Measurements from ENCODE around the gene HBG1.
"Not testable (repeated sequence)": the region's sequence is repeated elsewhere in the genome, so short reads cannot be mapped to it uniquely, and the experiment has no call there.

The HBG1 gene

GRCh38 chr11:5249807-5250396, at the start of gene HBG1:
HBG1 (minus strand) TSS chr11:5249857; CDS start chr11:5249804, 53 bp downstream.
- DNase-seq = not testable (repeated sequence)

GRCh38 chr11:5298451-5298850, 48.8 kb upstream of the HBG1 start:
- DNase-seq = no peak

GRCh38 chr11:5297721-5298323, 48.2 kb upstream of the HBG1 start:
- DNase-seq = no peak

DNA sequence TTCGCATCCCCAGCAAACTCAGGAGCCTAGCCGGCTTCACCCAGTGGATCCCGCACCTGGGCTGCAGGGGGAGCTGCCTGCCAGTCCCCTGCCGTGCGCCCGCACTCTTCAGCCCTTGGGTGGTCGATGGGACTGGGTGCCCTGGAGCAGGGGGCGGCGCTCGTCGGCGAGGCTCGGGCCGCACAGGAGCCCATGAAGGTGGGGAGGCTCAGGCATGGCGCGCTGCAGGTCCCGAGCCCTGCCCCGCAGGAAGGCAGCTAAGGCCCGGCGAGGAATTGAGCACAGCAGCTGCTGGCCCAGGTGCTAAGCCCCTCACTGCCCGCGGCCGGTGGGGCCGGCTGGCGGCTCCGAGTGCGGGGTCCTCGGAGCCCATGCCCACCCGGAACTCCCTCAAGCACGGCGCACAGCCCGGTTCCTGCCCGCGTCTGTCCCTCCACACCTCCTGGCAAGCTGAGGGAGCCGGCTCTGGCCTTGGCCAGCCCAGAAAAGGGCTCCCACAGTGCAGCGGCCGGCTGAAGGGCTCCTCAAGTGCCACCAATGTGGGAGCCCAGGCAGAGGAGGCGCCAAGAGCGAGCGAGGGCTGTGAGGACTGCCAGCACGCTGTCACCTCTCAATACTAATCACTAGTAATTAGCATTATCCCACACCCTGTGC, 44.8 kb upstream of the HBG1 start:
- DNase-seq = not testable (repeated sequence)

- no peak for DNase-seq
Measured at GRCh38 chr11:5293028-5293427, 43.4 kb upstream of the HBG1 start.

DNA sequence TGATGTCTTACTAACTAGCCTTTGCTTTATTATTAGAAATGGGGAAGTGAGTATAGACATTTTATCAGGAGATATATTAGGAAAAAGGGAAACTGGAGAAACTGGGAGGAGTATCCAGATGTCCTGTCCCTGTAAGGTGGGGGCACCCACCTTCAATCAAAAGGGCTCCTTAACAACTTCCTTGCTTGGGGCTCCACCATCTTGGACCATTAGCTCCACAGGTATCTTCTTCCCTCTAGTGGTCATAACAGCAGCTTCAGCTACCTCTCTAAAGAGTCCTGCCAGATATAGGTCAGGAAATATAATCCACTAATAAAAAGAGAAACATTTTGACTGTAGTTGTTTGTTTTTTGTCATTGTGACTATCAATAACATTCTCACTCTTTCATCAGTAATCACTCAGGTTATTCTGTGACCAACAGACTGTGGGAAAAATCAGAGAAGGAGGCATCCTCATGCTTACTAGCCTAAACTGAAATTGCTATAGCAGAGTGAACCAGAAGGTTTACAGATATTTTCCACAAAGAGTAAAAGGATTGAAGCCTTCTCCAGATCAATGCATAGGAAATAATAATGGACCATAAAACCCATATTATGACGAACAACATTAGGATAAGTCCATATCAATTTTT, 41.7 kb upstream of the HBG1 start:
- DNase-seq = no peak

DNA sequence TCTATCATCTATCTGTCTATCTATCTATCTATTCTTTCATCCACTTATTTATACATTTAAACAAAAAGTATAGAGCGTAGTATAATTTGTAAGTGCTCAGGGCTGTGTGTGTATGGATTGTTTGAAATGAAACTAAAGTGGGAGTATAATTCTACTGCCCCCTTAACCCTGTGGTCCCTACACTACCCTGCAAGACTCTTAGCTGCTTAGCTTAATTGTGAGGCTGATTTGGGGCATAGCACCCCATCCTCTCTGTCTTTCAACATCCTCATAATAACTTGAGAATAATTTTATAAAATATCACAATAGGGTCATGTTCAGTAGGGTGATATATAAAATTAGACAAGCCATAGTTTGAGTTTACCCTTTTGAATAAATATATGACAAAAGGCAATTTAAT, 40.4 kb upstream of the HBG1 start:
- DNase-seq = no peak

DNA sequence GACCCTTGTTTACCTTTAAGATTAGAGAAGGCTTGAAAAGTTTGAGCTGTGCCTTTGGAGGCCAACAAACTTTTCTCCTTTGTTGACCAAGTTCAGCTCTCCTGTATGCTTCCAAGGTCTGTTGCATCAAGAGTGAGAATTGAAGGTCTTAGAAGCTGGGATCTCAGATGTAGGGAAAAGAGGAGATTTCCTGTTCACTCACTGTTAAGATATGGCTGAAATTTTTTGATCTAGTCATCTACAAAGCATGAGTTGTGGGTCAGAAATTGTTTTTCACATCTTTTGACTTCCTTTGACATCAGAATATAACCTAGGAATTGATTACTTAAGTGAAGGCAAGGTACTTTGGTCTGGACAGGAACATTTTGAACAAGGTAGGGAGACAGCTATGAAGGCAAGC, 40.0 kb upstream of the HBG1 start:
- DNase-seq = no peak

DNA sequence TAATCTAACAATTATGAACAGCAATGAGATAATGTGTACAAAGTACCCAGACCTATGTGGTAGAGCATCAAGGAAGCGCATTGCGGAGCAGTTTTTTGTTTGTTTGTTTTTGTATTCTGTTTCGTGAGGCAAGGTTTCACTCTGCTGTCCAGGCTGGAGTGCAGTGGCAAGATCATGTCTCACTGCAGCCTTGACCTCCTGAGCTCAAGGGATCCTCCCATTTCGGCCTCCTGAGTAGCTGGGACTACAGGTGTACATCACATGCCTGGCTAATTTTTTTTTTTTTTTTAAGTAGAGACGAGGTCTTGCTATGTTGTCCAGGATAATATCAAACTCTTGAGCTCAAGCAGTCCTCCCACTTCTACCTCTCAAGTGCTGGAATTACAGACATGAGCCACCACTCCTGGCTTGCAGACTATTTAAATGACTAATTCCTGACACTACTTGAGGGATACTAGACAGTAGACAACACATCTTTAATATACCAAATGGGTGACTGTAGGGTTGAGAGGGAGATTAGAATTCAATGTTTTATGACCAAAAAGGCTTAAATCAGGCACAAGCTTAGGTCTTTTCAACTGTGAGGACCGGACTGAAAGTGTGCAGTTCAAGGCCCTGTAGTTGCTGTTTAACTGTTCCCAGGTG, 39.4 kb upstream of the HBG1 start:
- DNase-seq = no peak

DNA sequence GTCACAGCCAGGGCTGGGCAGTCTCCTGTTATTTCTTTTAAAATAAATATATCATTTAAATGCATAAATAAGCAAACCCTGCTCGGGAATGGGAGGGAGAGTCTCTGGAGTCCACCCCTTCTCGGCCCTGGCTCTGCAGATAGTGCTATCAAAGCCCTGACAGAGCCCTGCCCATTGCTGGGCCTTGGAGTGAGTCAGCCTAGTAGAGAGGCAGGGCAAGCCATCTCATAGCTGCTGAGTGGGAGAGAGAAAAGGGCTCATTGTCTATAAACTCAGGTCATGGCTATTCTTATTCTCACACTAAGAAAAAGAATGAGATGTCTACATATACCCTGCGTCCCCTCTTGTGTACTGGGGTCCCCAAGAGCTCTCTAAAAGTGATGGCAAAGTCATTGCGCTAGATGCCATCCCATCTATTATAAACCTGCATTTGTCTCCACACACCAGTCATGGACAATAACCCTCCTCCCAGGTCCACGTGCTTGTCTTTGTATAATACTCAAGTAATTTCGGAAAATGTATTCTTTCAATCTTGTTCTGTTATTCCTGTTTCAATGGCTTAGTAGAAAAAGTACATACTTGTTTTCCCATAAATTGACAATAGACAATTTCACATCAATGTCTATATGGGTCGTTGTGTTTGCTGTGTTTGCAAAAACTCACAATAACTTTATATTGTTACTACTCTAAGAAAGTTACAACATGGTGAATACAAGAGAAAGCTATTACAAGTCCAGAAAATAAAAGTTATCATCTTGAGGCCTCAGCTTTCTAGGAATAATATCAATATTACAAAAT, 38.6 kb upstream of the HBG1 start:
- DNase-seq = no peak

DNA sequence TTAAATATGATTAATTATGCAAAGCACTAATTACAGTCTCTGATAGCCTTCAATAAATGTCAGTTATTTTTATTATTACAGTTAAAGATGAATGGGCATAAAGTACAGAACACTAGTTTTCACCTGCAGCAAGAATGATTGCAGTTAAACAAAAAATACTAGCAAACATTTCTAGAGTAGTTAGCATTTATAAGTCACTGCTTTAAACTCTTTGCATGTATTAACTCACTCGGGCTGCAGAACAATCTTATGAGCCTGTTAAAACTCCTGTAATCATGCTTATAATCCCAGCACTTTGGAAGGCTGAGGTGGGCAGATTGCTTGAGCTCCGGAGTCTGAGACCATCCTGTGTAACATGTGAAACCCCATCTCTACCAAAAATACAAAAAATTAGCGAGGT, 37.2 kb upstream of the HBG1 start:
- no peak for DNase-seq

- no peak for DNase-seq
Measured at GRCh38 chr11:5286351-5286750, 36.7 kb upstream of the HBG1 start.

DNA sequence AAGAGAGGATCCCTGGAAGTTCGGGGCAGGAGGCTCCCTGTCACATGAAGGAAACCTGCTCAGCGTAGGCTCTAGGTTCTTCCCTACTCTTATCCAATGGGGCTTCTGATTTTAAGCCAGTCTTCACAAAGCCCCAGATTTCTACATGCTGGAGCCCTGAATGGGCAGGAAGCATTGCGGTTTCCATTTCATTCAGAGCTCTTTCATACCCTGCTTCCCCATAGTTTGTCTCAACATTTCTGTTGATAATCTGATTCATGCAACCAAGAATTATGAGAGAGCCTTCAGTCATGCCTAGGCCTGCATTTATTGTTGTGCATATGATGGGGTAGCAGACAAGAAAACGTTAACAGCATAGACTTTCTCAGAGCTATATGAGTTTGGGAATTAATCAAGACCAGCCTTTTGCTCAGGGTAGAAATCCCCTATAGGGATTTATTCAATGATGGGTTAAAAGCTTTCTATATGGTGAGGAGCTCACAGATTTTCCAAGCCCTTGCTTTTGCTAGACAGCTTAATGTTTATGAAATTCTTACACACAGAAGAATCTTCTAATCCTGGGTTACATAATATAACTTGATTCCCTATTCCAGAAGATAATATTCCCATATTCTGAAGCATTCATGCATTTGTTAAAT, 36.2 kb upstream of the HBG1 start:
- DNase-seq = no peak

GRCh38 chr11:5284637-5285036, 35.0 kb upstream of the HBG1 start:
- DNase-seq = no peak

DNA sequence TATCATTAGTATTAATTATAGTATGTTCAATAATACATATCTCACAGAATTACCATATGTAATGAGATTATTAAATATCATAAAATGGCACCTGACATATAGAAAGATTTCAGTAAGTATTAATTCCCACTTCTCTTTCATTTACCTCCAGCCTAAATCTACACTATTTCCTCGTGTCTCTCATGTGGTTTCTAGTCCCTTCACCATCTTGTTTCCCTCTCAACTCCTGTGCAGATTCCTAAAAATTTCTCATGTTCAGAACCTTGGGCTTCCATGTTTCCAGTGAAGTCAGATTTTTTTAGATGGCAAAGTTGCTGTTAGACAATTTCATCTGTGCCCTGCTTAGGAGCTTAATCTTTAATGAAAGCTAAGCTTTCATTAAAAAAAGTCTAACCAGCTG, 34.2 kb upstream of the HBG1 start:
- no peak for DNase-seq

DNA sequence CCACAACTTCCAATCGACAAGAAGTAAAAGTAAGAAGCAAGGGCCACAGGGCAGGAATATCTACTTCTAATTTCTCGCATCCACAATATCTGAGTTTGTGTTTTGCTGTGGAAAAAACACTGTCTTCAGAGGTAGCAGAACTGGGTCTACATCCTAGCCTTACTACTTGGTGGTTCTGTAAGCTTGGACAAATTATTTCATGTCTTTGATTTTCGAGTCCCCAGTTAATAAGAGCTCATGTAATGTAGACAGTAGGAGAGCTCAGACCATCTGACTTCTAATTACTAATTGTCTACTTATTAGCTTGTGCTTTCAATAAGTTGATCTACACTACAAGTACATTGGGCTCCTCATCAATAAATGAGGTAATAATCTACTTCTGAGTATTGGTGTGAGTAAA, 33.4 kb upstream of the HBG1 start:
- no peak for DNase-seq

DNA sequence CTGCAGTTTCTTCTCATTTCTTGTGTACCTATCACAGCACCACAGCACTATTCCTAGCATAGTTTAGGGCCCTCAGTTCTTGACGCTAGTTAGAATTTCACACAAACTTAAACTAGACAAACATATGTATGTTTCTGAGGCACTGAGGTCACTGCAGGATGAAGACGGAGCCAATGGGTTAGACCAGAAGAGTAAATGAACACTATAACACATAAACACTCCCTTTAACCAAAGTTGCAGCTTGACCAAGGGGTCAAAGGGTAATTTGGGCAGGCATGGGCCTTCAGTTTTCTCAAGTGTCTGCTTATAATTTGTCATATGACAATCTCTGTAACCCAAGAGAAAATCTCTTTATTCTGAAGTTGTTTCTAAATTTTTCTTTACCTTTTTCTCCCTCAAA, 33.0 kb upstream of the HBG1 start:
- DNase-seq = no peak

- DNase-seq = no peak
Measured at GRCh38 chr11:5281596-5281995, 31.9 kb upstream of the HBG1 start.

- no peak for DNase-seq
Measured at GRCh38 chr11:5280582-5281102, 31.0 kb upstream of the HBG1 start.

- DNase-seq = no peak
Measured at GRCh38 chr11:5279471-5280090, 29.9 kb upstream of the HBG1 start.

- no peak for DNase-seq
Measured at GRCh38 chr11:5277807-5278382, 28.2 kb upstream of the HBG1 start.
